H1 (cell line): ENCODE data around the gene DRC7. TPM values are rescaled to one million over a fixed set of nuclear protein-coding genes. Genes with fewer than 3 reads are reported as not detected.

Source experiments
- CTCF ChIA-PET: fragments of 300-600 bp; sonication (Branson Sonifier 250); formaldehyde crosslinking; loops from one replicate; lab custom pipeline; 2021; ENCODE audit not compliant: partially characterized antibody; lab: Charles Lee
- POLR2A ChIA-PET: fragments of 300-600 bp; sonication (Branson Sonifier 250); formaldehyde crosslinking; loops from one replicate; lab custom pipeline; 2021; ENCODE audit warnings: inconsistent platforms; ENCODE audit not compliant: partially characterized antibody; lab: Charles Lee
- DNase-seq, 2 experiments: peaks; one replicate each; pipeline versions ENCODE4 v3.0.0 to v3.0.0-alpha.2; 2010 to 2022; ENCODE audit warnings: low spot score in 2 of 2, low read depth in 1 of 2, mixed read lengths in 1 of 2
- FAIRE-seq: peaks from 2 replicates; lab custom pipeline; 2011; peaks lifted over from hg19 to GRCh38; lab: Jason Lieb, UNC
- H2AFZ ChIP-seq: 2 replicates; pipeline ENCODE4 v1.8.1; 2012; ENCODE audit warnings: low read length, inconsistent platforms
- H2AK5ac ChIP-seq: 2 replicates; pipeline ENCODE4 v1.6.1; 2013; ENCODE audit warnings: low read depth, low read length
- H2BK120ac ChIP-seq: replicated peaks from 2 replicates; pipeline ENCODE3; 2013; ENCODE audit warnings: low read depth, low read length, inconsistent platforms
- H2BK12ac ChIP-seq: 2 replicates; pipeline ENCODE4 v1.6.1; 2013; ENCODE audit warnings: low read depth, low read length
- H2BK15ac ChIP-seq: 2 replicates; pipeline ENCODE4 v1.6.1; 2013; ENCODE audit warnings: low read length
- H2BK20ac ChIP-seq: 2 replicates; pipeline ENCODE4 v1.6.1; 2013; ENCODE audit warnings: low read length
- H2BK5ac ChIP-seq: 2 replicates; pipeline ENCODE4 v1.6.1; 2013; ENCODE audit warnings: low read depth, low read length
- H3K14ac ChIP-seq: 2 replicates; pipeline ENCODE4 v1.6.1; 2013; ENCODE audit warnings: inconsistent platforms; ENCODE audit not compliant: insufficient read length
- H3K18ac ChIP-seq: 2 replicates; pipeline ENCODE4 v1.6.1; 2013; ENCODE audit warnings: low read length; ENCODE audit errors: extremely low read depth
- H3K23ac ChIP-seq: 2 replicates; pipeline ENCODE4 v1.6.1; 2013; ENCODE audit warnings: inconsistent platforms; ENCODE audit not compliant: insufficient read length
- H3K23me2 ChIP-seq: 2 replicates; pipeline ENCODE4 v1.6.1; 2013; ENCODE audit warnings: low read depth, low read length
- H3K27ac ChIP-seq: 2 replicates; pipeline ENCODE4 v1.6.1; 2011; ENCODE audit warnings: low read depth, low read length, inconsistent platforms
- H3K27me3 ChIP-seq, 4 experiments: replicated peaks in 1 of 4; 1 replicate in 1 of 4; 2 replicates in 3 of 4; pipeline versions ENCODE4 v1.6.1 to v1.8.1; 2011 to 2013; ENCODE audit warnings: low read length in 3 of 4, mild to moderate bottlenecking in 3 of 4, inconsistent platforms in 2 of 4, mixed read lengths in 2 of 4, moderate library complexity in 1 of 4; ENCODE audit not compliant: control insufficient read depth in 3 of 4, insufficient read depth in 3 of 4; ENCODE audit errors: extremely low read depth in 1 of 4
- H3K36me3 ChIP-seq, 4 experiments: 2 replicates each; pipeline versions ENCODE4 v1.6.1 to v1.8.1; 2011 to 2013; ENCODE audit warnings: mild to moderate bottlenecking in 4 of 4, low read length in 3 of 4, moderate library complexity in 2 of 4, control low read depth in 1 of 4, inconsistent platforms in 1 of 4; ENCODE audit not compliant: insufficient read depth in 4 of 4, control insufficient read depth in 2 of 4
- H3K4ac ChIP-seq: replicated peaks from 2 replicates; pipeline ENCODE3; 2013; ENCODE audit warnings: low read length, low read depth, mixed read lengths, inconsistent platforms; ENCODE audit not compliant: insufficient read length
- H3K4me1 ChIP-seq, 4 experiments: replicated peaks in 1 of 4; 1 replicate in 1 of 4; 2 replicates in 3 of 4; pipeline versions ENCODE4 v1.6.1 to v1.8.1; 2011 to 2013; ENCODE audit warnings: low read length in 3 of 4, inconsistent platforms in 2 of 4, mixed read lengths in 1 of 4; ENCODE audit not compliant: insufficient read depth in 4 of 4, control insufficient read depth in 3 of 4
- H3K4me2 ChIP-seq, 2 experiments: 2 replicates each; pipeline versions ENCODE4 v1.6.1 to v1.8.1; 2011 to 2013; ENCODE audit warnings: low read depth in 2 of 2, low read length in 2 of 2, control low read depth in 1 of 2, inconsistent platforms in 1 of 2, mild to moderate bottlenecking in 1 of 2; ENCODE audit not compliant: insufficient read depth in 1 of 2
- H3K4me3 ChIP-seq, 4 experiments: fragments of 200-600, 300-600 bp in 1 of 4; sonication (generic), shearing (Covaris generic), sonication (Bioruptor Twin) in 1 of 4; 2 replicates each; pipeline versions ENCODE4 v1.5.1 to v1.8.1; 2011 to 2016; ENCODE audit warnings: low read length in 4 of 4, low read depth in 3 of 4, control low read depth in 2 of 4, inconsistent platforms in 2 of 4, mild to moderate bottlenecking in 2 of 4, mixed read lengths in 1 of 4, moderate library complexity in 1 of 4; ENCODE audit not compliant: insufficient read depth in 2 of 4; ENCODE audit errors: extremely low read depth in 1 of 4
- H3K56ac ChIP-seq: replicated peaks from 2 replicates; pipeline ENCODE3; 2013; ENCODE audit warnings: low read depth, mild to moderate bottlenecking, mixed read lengths, low read length, inconsistent platforms; ENCODE audit not compliant: insufficient read length
- H3K79me1 ChIP-seq: 2 replicates; pipeline ENCODE4 v1.6.1; 2013; ENCODE audit warnings: low read depth, low read length, control low read depth
- H3K79me2 ChIP-seq, 2 experiments: 2 replicates each; pipeline versions ENCODE4 v1.6.1 to v1.8.1; 2012 to 2013; ENCODE audit warnings: low read length in 2 of 2, mild to moderate bottlenecking in 2 of 2, inconsistent platforms in 1 of 2; ENCODE audit not compliant: insufficient read depth in 2 of 2, control insufficient read depth in 1 of 2
- H3K9ac ChIP-seq, 4 experiments: replicated peaks in 1 of 4; 1 replicate in 1 of 4; 2 replicates in 3 of 4; pipeline versions ENCODE4 v1.6.1 to v1.8.1; 2011 to 2013; ENCODE audit warnings: low read depth in 3 of 4, low read length in 3 of 4, control low read depth in 2 of 4, mild to moderate bottlenecking in 2 of 4, moderate library complexity in 2 of 4, inconsistent platforms in 1 of 4; ENCODE audit errors: extremely low read depth in 1 of 4
- H3K9me3 ChIP-seq, 2 experiments: 2 replicates each; pipeline versions ENCODE4 v1.6.1 to v1.8.1; 2012 to 2013; ENCODE audit warnings: mild to moderate bottlenecking in 2 of 2, moderate library complexity in 2 of 2, control low read depth in 1 of 2, inconsistent platforms in 1 of 2, low read depth in 1 of 2, low read length in 1 of 2, mixed read lengths in 1 of 2; ENCODE audit not compliant: insufficient read depth in 2 of 2
- H4K20me1 ChIP-seq, 2 experiments: replicated peaks in 1 of 2; 2 replicates each; pipeline versions ENCODE3 to v1.8.1; 2011 to 2013; ENCODE audit warnings: inconsistent platforms in 2 of 2, low read length in 2 of 2, mild to moderate bottlenecking in 1 of 2; ENCODE audit not compliant: insufficient read depth in 2 of 2, control insufficient read depth in 1 of 2
- H4K5ac ChIP-seq: 2 replicates; pipeline ENCODE4 v1.6.1; 2013; ENCODE audit warnings: low read length, low read depth, mixed read lengths, inconsistent platforms; ENCODE audit not compliant: insufficient read length
- H4K8ac ChIP-seq: 2 replicates; pipeline ENCODE4 v1.8.0; 2013; ENCODE audit warnings: mild to moderate bottlenecking, moderate library complexity, low read length, inconsistent platforms; ENCODE audit not compliant: insufficient read depth; ENCODE audit errors: extremely low read depth
- H4K91ac ChIP-seq: replicated peaks from 2 replicates; pipeline ENCODE3; 2013; ENCODE audit warnings: low read length, mixed read lengths, inconsistent platforms; ENCODE audit not compliant: insufficient read length
- CREB1 ChIP-seq: IDR thresholded peaks from 2 replicates; pipeline ENCODE4 v1.6.1; 2012; ENCODE audit warnings: inconsistent platforms
- NANOG ChIP-seq: IDR thresholded peaks from 2 replicates; pipeline ENCODE4 v1.6.1; 2011; ENCODE audit warnings: low read length, low read depth, mild to moderate bottlenecking, inconsistent platforms; ENCODE audit not compliant: insufficient read depth, poor library complexity, severe bottlenecking
- NRF1 ChIP-seq: IDR thresholded peaks from 2 replicates; pipeline ENCODE4 v1.6.1; 2011; ENCODE audit warnings: mild to moderate bottlenecking, low read depth, low read length, improper control_type of control experiment
- POLR2A ChIP-seq, 2 experiments: IDR thresholded peaks; 1 replicate in 1 of 2; 2 replicates in 1 of 2; pipeline ENCODE4 v1.6.1; 2011; ENCODE audit warnings: low read depth in 2 of 2, low read length in 2 of 2, mild to moderate bottlenecking in 2 of 2; ENCODE audit errors: control extremely low read depth in 1 of 2
- RBBP5 ChIP-seq: IDR thresholded peaks from 2 replicates; pipeline ENCODE4 v1.7.1; 2012; ENCODE audit warnings: low read depth, mild to moderate bottlenecking, inconsistent platforms, low read length, moderate library complexity, borderline replicate concordance
- RNF2 ChIP-seq: fragments of 200-900, 300-1000 bp; sonication (generic); IDR thresholded peaks from 2 replicates; pipeline ENCODE4 v1.7.1; 2016; ENCODE audit warnings: borderline replicate concordance, low read depth, mild to moderate bottlenecking, antibody characterized with exemption, low read length; ENCODE audit not compliant: poor library complexity, severe bottlenecking; ENCODE audit errors: missing control alignments
- SAP30 ChIP-seq: fragments of 300-600 bp; sonication (generic); IDR thresholded peaks from 2 replicates; pipeline ENCODE4 v1.7.1; 2012; ENCODE audit warnings: low read length, moderate library complexity, mild to moderate bottlenecking, inconsistent platforms; ENCODE audit not compliant: insufficient read depth, insufficient replicate concordance
- SIX5 ChIP-seq: IDR thresholded peaks from 2 replicates; pipeline ENCODE4 v1.6.1; 2011; ENCODE audit warnings: mild to moderate bottlenecking, low read depth, low read length
- SUZ12 ChIP-seq: fragments of 200-600 bp; sonication (generic); IDR thresholded peaks from 2 replicates; pipeline ENCODE4 v1.6.1; 2012; ENCODE audit warnings: mild to moderate bottlenecking, inconsistent platforms, low read length, moderate library complexity, mixed read lengths
- TAF1 ChIP-seq: IDR thresholded peaks from 2 replicates; pipeline ENCODE4 v1.6.1; 2011; ENCODE audit warnings: mild to moderate bottlenecking, low read depth, low read length
- TBP ChIP-seq: IDR thresholded peaks from 2 replicates; pipeline ENCODE4 v1.6.1; 2011; ENCODE audit warnings: low read depth, low read length, improper control_type of control experiment
- TEAD4 ChIP-seq: IDR thresholded peaks from 2 replicates; pipeline ENCODE4 v1.6.1; 2012; ENCODE audit warnings: low read depth, low read length, inconsistent platforms, mixed read lengths
- WGBS, 2 experiments: shearing (Covaris generic) in 1 of 2; methylation state at CpG; one replicate each; pipeline versions ENCODE4 v1.1.6 to v1.1.7; 2013 to 2015; ENCODE audit warnings: low lambda C conversion rate in 2 of 2, mixed read lengths in 2 of 2, inconsistent platforms in 1 of 2, low coverage in 1 of 2, missing lambda C conversion rate in 1 of 2; ENCODE audit not compliant: insufficient replicate concordance in 2 of 2, insufficient coverage in 1 of 2, insufficient read length in 1 of 2; ENCODE audit errors: extremely low coverage in 1 of 2, missing lambda C conversion rate in 1 of 2; 5-methylcytosine and 5-hydroxymethylcytosine counted together
- polyA plus RNA-seq, 7 experiments: library from polyadenylated mRNA; depleted of rRNA in 3 of 7; stranded (reverse) in 5 of 7; unstranded in 2 of 7; fragments of >200 nt in 5 of 7; fragments of 200-250 nt in 2 of 7; gene quantifications; 1 replicate in 5 of 7; 2 replicates in 1 of 7; 4 replicates in 1 of 7; pipeline versions ENCODE4 v1.2.1 to v1.2.3, GENCODE V29; 2011 to 2013; ENCODE audit warnings: missing spikeins in 2 of 7, mixed read lengths in 2 of 7
- total RNA-seq: library from RNA; stranded (reverse); fragmentation: NEBNext Ultra II Directional; extraction: Animal tissue kit (Norgen Biotek cat#: 25700); gene quantifications from 2 replicates; pipeline ENCODE4 v1.2.1, GENCODE V29; 2021
- TF ChIP-seq, protein P1 (sequence below): IDR thresholded peaks from 2 replicates; pipeline ENCODE4 v1.6.1; 2011; ENCODE audit warnings: low read length, improper control_type of control experiment

Gene DRC7
- total and polyA plus RNA-seq, 2 of the 8 experiments (the other 6 are each of a cell fraction or from before 2014, with no cell fraction given): 0.14 TPM; not detected in 1

DNA sequence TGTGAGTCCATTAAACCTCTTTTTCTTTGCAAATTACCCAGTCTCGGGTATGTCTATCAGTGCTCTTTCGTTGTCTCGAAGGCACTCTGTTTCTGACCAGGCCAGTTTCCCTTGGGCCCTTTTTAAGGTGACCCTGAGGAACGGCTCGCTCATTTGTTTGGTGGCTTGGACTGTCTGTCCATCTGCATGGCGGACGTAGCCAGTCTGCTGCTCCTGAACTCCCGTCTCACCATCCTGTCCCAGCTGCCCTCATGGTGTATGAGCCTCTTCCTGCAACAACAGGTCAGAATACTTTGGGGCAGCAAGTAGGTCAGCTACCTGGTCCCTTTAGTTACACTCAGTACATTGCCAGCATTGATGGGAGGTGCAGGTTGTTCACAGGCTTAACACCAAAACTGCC is 19.0 kb downstream of the DRC7 start:
- H4K5ac ChIP-seq: no peak overlapping the region
- ChIA-PET POLR2A (interaction anchor here (0.7 to 2.3 kb wide), 2 partner anchors 9 to 19 kb away, joined by 3 to 6 read pairs; partner anchors contain the start of gene DRC7), CTCF (interaction anchor here (1.2 to 4.2 kb wide), 4 partner anchors 10 to 65 kb away, joined by 5 to 15 read pairs (median 10); partner anchors contain the start of gene ADGRG3)
- H3K4ac ChIP-seq: no peak overlapping the region
- no peaks in the 10 kb centered on the region for H4K20me1 ChIP-seq
- no peaks in the 10 kb centered on the region for H3K23me2 ChIP-seq
- H2BK12ac ChIP-seq: no peak overlapping the region
- H3K79me2 ChIP-seq: no peaks in the 10 kb centered on the region
- no peak overlapping the region for H2AK5ac ChIP-seq
- no peak overlapping the region for H4K91ac ChIP-seq
- no peak overlapping the region for H2BK20ac ChIP-seq
- H3K14ac ChIP-seq: no peak overlapping the region
- H3K4me1 ChIP-seq: no peaks in the 10 kb centered on the region
- 88% methylated on average over 8 of the region's 8 CpGs; no CpG with 5 or more reads in 1 of the 2 experiments for WGBS, 2 experiments
- H2AFZ ChIP-seq: no peak overlapping the region
- H3K4me3 ChIP-seq: no peak overlapping the region
- no peak overlapping the region for H2BK15ac ChIP-seq
- TF ChIP-seq TBP (no peak), TEAD4 (no peak), SIX5 (no peak), SUZ12 (no peak), RNF2 (no peak), NANOG (no peak), SAP30 (no peak), CREB1 (no peak), POLR2A (IDR thresholded peaks at IDR 0.05; ENCODE audit: control extremely low read depth in 1 of 2, low read depth in 2 of 2, low read length in 2 of 2) (no peak), RBBP5 (no peak), NRF1 (no peak), TAF1 (no peak)
- TF ChIP-seq, protein P1, sequence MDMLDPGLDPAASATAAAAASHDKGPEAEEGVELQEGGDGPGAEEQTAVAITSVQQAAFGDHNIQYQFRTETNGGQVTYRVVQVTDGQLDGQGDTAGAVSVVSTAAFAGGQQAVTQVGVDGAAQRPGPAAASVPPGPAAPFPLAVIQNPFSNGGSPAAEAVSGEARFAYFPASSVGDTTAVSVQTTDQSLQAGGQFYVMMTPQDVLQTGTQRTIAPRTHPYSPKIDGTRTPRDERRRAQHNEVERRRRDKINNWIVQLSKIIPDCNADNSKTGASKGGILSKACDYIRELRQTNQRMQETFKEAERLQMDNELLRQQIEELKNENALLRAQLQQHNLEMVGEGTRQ: no peak
- no peaks in the 10 kb centered on the region for H3K36me3 ChIP-seq
- H3K56ac ChIP-seq: no peak overlapping the region
- no peak overlapping the region for H2BK5ac ChIP-seq
- no peaks in the 10 kb centered on the region for H3K79me1 ChIP-seq
- no peak overlapping the region for H4K8ac ChIP-seq
- DNase-seq (no peak), FAIRE-seq (no peak)
- no peaks in the 10 kb centered on the region for H3K27me3 ChIP-seq
- no peaks in the 10 kb centered on the region for H3K9me3 ChIP-seq
- no peak overlapping the region for H3K23ac ChIP-seq
- no peak overlapping the region for H3K4me2 ChIP-seq
- no peak overlapping the region for H3K18ac ChIP-seq
- H3K27ac ChIP-seq: no peak overlapping the region
- H2BK120ac ChIP-seq: no peak overlapping the region
- no peak overlapping the region for H3K9ac ChIP-seq
